Embryonic facial prominence (tissue), 1 donor: ENCODE measurements around the gene CCDC33.

Experiments used
- DNase-seq: peaks from one replicate; pipeline ENCODE4 v3.0.0-alpha.2; 2016; ENCODE audit errors: extremely low spot score

CCDC33 gene

GRCh38 chr15:74311734-74312444 lies 75.8 kb downstream of the CCDC33 start:
- no peak for DNase-seq

GRCh38 chr15:74312445-74313007 lies 76.4 kb downstream of the CCDC33 start:
- no peak for DNase-seq

DNA sequence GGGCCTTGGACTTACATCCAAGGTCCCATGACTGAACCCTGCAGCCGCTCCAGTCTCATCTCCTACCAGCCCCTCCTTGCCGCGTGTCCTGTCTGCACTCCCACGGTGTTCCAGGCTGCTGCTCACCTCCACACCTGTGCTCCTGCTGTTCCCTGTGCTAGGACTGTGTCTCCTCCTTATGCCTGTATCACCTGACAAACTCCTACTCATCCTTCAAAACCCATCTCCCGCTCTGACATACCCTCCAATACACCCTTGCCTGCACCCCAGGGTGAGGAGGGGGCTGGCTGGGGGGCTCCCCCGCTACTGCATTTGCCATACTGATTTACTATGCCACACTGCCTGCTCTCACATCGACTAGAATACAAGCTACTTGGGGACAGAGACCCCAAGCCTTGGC lies 77.8 kb downstream of the CCDC33 start:
- DNase-seq, result no peak

GRCh38 chr15:74314795-74315438 lies 78.8 kb downstream of the CCDC33 start:
- no peak for DNase-seq

DNA sequence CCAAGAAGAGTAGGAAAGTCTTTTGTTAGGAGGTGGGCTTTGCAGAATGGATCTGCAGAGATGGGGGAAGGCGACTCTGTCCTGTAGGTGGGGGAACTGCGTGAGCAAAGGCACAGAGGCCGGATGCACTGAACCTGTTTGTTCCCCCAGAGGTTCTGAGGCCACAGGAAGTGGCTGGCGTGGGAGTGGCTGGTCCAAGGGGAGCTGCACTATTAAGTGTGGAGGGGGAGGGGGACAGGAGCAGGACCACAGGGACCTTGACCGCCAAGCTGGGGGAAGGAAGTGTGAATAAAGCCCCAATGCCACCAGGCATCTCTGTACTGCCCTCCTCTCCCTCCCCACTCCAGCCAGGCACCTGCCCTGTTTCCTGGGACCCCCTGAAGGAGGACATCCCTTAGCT lies 79.5 kb downstream of the CCDC33 start:
- no peak for DNase-seq

DNA sequence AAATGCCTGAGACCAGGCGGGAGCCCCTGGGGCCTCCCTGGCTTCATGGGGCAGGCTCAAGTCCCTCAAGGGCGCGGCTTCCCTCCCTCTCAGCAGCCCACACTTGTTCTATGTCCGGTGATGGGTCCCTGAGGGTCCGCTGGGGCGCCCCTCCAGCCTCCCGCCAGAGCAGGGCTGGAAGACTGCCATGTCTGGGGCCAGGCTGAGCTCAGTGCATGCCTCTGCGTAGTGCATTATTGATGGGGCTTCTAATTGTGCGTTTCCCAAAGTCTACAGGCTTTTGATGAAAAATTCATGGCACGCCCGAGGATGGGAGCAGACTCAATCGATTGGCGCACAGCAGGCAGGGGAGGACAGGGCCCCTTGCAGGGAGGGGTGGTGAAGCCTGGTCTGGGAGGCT lies 80.0 kb downstream of the CCDC33 start:
- no peak for DNase-seq

DNA sequence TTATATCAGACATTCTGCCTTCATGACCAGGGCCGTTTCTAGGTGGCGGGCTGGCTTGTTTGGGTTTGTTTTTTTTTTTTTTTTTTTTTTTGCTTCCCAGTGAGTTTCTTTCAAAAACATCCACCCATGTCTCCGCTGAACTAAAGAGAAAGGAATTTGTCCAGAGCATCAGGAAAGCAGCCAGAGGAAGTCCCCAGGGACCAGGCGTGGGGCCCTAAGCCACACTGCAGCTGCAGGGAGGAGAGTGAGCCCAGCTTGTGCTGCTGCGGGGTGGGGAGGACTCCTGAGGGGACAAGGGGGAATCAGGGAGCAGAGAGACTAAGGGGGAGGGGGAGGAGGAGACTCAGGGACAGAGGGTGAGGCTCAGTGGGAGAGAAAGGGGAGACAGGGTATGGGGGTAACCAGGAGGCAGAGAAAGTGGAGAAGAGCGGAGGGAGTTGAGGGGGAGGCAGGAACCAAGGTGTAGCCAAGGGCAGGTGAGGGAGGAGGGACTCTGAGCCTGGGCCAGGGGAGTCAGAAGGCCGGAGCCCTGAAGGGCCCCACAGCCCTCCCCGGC lies 81.8 kb downstream of the CCDC33 start:
- DNase-seq, result peak; percentile 56

DNA sequence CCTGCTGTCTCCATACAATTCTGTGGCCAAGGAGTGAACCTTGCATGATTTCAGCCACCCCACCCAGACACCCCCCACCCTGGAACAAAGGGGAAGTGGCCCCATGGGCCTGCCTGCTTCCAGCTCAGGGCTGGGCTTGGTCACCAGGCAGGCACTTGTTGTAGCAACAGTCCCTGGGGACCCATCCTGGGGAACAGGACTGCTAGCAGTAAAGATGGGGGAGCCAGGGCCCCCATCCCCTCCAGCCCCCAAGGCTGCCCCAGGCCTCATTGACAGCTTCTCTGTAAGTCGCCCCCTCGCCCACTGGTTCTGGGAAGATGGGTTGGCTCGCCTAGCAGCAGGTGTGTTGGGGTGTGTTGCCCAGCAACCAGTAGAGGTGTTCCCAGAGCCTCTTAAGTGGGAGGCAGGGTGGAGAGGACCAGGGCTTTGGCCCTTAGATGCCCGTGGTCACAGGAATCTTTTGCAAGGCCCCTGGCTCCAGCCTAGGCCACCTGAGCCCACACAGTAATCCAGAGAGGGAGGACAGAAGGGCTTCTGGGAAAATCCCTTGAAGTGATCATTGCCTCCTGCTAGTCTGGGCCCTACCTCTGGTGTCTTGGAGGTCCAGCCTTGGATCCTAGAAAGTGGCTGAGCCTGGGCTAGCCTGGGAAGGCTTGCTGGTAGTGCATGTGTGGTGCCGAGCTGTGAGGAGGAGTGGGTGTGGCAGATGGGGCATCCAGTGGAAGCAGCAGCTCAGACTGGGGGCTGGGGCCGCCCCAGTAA lies 82.4 kb downstream of the CCDC33 start:
- DNase-seq, result no peak

DNA sequence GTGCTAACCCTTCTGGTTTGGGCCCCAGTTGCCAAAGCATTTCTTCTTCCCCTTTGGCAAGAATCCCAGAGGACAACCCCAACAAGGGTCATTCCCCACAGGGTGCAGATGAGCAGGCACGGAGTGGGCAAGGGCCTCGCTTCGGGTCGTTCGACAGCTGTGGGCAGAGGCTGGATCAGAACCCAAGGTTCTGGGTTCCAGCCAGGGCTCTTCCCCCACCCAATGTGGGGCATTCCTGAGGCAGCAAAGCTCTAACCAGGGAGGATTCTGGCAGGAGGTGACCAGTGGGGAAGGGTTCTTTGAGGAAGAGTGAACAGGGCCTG lies 83.0 kb downstream of the CCDC33 start:
- DNase-seq, result no peak

GRCh38 chr15:74319596-74320351 lies 83.6 kb downstream of the CCDC33 start:
- no peak for DNase-seq

DNA sequence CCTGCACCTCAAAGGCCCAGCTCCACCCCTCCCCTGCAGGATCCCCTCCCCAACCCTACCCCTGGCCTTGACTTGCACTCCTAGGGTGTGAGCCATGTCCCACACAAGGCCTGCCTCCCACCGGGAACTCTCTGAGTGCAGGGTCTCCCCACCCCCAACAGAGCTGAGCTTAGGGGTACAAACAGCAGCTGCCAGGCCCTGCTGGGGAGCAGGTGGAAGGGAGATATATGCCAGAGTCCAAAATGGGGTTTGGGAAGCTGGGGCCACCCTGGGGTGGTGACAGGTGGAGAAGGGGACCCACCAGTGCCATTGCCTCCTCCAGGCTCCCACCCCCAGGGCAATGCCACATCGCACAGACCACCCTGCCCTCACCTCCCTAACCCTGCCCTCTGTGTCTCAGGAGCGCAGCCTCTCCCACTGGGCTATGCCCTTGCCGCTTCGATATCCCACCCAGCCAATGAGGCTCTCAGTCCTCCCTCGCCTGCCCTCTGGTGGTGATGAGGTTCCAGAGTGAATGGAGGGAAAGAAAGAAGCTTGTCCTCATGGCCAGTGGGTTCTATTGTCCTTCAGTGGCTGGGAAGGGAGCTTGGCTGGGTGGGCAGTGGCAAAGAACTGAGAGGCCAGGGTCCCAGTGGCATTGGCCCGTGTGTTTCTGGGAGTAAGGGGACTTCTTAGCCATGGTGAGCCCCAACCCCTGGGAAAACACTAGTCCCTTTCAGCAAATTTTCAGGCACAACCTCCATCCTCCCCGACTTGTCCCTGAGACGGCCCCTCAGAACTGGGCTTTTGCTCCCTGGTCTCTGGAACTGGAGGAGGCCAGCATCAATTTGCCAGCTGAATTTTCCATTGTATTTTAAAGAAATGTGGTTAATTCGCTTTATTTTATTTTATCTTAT lies 84.5 kb downstream of the CCDC33 start:
- no peak for DNase-seq

- no peak for DNase-seq
Observed at GRCh38 chr15:74322558-74323180, 86.5 kb downstream of the CCDC33 start.

DNA sequence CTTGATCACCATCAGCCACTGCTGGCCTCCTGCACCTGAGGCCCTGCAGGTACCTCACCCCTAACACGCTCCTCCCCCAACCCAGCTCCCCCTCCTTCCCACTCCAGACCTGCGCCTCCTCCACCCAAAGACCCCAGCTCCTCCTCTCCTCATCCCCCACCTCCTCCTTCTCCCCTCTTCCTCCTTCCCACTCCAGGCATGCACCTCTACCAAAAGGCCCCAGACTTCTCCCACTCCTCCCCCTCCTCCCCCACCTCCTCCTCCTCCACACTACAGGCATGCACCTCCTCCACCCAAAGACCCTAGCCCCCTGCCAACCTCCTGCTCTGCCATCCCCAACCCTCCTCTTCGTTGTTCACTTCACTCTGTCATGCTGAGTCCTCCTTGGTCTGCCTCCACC lies 88.6 kb downstream of the CCDC33 start:
- no peak for DNase-seq

GRCh38 chr15:74326746-74327145 lies 90.6 kb downstream of the CCDC33 start:
- DNase-seq, result no peak

- no peak for DNase-seq
Observed at GRCh38 chr15:74327756-74328155, 91.6 kb downstream of the CCDC33 start.

DNA sequence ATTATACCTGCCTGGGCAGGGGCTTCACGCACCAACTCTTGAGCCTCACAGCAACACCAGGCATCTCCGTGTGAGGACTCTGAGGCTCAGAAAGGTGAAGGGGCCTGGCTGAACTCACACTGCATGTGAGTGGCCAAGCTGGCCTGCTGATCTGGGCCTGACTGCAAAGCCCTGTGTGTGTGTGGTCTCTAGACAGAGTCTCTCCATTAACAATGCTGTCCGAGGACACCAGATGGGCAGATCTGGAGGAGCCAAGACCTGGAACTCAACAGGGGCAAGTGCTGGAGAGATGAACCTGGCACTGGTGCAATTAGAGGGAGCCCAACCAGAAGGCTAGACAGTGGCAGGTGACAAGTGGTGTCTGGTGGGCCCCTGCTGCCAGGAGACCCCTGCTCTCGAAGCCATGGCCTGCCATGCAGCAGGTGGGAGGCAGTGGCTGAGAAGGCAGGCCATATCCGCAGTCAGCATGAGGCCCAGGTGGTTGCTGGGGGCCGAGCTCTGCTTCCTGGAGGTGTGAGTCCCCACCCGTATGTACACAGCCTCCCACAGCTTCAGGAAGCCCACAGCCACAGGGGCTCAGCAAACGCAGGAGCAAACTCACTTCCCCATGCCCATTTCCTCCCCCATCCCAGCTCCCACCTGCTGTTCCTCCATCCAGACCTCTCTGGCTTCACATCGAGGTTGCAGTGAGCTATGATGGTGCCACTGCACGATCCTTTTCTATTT lies 92.4 kb downstream of the CCDC33 start:
- DNase-seq, result no peak

DNA sequence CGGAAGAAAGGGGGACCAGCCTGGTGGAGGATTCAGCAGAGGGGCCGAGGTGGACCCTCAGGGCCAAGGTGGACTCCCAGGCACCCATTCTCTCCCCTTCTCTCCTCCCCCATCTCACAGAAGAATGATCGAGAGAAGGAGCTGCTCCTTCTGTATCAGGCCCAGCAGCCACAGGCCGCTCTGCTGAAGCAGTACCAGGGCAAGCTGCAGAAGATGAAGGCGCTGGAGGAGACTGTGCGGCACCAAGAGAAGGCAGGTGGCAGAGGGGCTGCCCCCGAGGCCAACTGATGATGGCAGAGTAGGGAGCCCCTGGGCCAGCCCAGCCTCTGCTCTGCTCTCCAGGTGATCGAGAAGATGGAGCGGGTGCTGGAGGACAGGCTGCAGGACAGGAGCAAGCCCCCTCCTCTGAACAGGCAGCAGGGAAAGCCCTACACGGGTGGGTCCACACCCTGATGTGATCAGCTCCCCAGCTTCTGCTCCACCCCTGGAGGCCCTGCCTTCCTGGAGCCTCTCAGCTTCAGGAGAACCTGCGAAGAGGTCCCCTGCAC lies 94.8 kb downstream of the CCDC33 start:
- DNase-seq, result no peak

- DNase-seq, result no peak
Observed at GRCh38 chr15:74332011-74332410, 95.9 kb downstream of the CCDC33 start.

DNA sequence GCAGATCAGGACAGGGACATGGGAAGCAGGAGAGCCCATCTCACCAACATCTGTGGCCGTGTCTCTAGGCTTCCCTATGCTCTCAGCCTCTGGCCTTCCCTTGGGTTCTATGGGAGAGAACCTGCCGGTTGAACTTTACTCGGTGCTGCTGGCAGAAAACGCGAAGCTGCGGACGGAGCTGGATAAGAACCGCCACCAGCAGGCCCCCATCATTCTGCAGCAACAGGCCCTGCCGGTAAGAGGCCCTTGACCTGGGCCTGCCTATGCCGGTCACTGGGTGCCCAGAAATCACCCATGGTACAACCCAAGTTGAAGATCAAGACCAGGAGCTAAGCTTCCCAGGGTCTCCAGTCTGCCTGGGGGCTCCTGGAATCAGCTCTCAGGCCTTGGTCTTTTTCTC lies 96.5 kb downstream of the CCDC33 start:
- no peak for DNase-seq
